Measurements from ENCODE around the gene FBXO9.

The FBXO9 gene

DNA sequence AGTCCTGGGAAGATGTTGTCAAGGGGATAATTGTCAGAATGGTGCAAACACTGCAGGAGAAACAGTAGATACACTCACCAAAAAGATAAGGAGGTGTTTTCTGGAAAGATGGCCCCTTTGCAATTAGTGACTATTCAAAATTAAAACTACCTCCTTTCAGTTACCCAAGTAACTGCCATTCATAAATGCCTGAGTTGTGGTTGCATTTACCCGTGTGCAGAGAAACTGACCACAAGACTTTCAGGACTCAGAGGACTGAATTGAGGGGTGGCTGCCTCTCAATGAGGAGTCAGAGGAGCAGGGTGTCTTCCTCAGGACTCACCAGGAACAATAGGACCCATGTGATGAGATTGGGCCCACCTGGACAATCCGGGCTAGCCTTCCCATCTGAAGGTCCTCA is 44.4 kb downstream of the FBXO9 start:
- Mint-ChIP-seq H3K4me3 (no peak overlapping the region), H3K36me3 (ENCODE audit: insufficient read depth) (no peaks in the 10 kb centered on the region), H3K27ac (ENCODE audit: low read depth) (no peak overlapping the region), H3K9me3 (no peaks in the 10 kb centered on the region), H3K27me3 (peaks cover 20% of the 10 kb centered on the region), H3K4me1 (peaks cover 7% of the 10 kb centered on the region)
- DNase-seq (ENCODE audit: low spot score in 2 of 2) (no peak), ATAC-seq (replicated peaks; ENCODE audit: extremely low read depth, poor library complexity, severe bottlenecking) (no peak)

DNA sequence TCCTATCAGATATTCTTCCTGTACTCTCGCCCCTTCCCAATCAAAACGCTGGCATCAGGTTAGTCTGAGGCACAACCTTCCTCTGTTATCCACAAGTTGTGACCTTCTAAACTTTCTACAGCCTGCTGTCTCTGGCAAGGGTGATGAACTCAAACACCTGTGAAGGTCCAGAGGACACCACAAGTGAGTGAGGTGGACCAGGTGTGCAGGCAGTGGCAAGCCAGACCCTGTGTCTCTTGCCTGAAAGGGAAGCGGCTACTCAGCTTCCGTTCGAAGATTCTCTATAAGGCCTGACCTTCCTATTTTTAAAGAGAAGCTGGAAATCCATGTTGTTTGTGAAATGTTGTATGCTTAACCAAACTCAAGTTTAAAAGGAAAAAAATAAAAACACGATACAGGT is 46.7 kb downstream of the FBXO9 start:
- DNase-seq (ENCODE audit: low spot score in 2 of 2) (no peak), ATAC-seq (replicated peaks; ENCODE audit: extremely low read depth, poor library complexity, severe bottlenecking) (no peak)
- no peak overlapping the region for H3K4me3 Mint-ChIP-seq
- no peak overlapping the region for H3K27ac Mint-ChIP-seq (ENCODE audit: low read depth)
- no peaks in the 10 kb centered on the region for H3K36me3 Mint-ChIP-seq (ENCODE audit: insufficient read depth)
- peaks cover 7% of the 10 kb centered on the region for H3K4me1 Mint-ChIP-seq
- no peaks in the 10 kb centered on the region for H3K9me3 Mint-ChIP-seq
- peaks cover 20% of the 10 kb centered on the region for H3K27me3 Mint-ChIP-seq

DNA sequence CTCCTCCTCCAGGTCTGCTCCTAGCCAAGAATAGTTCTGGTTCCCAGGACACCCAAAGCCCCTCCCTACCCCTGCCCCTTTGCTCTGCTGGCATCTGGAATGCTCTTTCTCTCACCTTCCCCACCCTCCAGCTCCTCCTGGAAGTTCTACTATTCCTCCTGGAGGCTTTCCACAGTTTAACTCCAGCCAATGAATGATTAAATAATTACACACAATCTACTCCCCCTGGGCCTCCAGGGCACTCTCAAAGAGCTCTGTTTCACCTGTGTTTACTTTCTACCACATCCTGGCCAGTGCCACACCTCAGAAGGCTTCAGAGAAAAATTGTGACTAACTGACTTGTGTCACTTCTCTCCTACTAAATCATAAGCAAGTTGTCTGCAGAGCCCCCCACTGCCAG is 47.2 kb downstream of the FBXO9 start:
- Mint-ChIP-seq H3K4me3 (no peak overlapping the region), H3K27ac (ENCODE audit: low read depth) (no peak overlapping the region), H3K36me3 (ENCODE audit: insufficient read depth) (no peaks in the 10 kb centered on the region), H3K4me1 (peaks cover 7% of the 10 kb centered on the region), H3K9me3 (no peaks in the 10 kb centered on the region), H3K27me3 (peaks cover 20% of the 10 kb centered on the region)
- ATAC-seq (replicated peaks; ENCODE audit: extremely low read depth, poor library complexity, severe bottlenecking) (no peak), DNase-seq (ENCODE audit: low spot score in 2 of 2) (no peak)

DNA sequence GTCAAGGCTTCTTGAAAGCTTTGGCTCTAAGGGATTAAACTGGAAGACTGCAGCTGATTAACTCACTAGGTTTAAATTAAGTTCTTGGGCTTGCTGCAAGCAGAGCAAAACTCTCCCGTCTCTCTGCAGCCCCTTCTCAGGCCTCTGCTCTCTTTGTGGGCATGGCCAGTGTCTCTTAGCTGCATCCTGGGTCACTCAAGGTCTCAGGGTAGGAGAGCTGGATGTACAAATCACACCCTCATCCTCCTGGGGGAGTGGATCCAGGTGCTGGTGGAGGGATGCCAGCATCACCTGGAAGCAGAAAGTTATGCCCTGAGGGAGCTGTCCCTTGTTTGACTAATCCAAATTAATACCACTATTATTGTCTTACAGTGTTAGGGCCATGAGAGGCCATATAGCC is 47.7 kb downstream of the FBXO9 start:
- Mint-ChIP-seq H3K27ac (ENCODE audit: low read depth) (no peak overlapping the region), H3K4me3 (no peak overlapping the region), H3K9me3 (no peaks in the 10 kb centered on the region)

DNA sequence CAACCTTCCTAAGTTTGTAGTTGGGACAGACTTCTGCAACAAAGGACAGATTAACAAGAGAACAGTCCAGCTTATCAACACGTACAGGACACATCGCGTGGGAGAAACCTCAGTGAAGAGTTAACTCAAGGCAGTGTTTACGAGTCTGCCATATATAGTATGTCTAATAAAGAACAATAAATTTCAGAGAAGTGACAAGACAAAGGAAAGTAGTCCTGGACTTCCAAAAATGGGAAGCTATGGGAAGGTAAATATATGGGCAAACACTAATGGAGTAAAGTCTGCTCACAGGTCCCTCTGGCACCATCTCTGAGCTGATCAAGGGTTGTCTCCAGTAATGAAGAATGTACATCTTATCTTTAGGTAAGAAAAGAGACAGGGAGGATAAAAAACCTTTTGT is 48.5 kb downstream of the FBXO9 start:
- peaks cover 20% of the 10 kb centered on the region for H3K27me3 Mint-ChIP-seq
- no peaks in the 10 kb centered on the region for H3K36me3 Mint-ChIP-seq (ENCODE audit: insufficient read depth)
- DNase-seq (ENCODE audit: low spot score in 2 of 2) (no peak), ATAC-seq (replicated peaks; ENCODE audit: extremely low read depth, poor library complexity, severe bottlenecking) (no peak)
- no peak overlapping the region for H3K4me3 Mint-ChIP-seq
- no peak overlapping the region for H3K27ac Mint-ChIP-seq (ENCODE audit: low read depth)
- peaks cover 7% of the 10 kb centered on the region for H3K4me1 Mint-ChIP-seq
- H3K9me3 Mint-ChIP-seq = no peaks in the 10 kb centered on the region

More for the DNA sequence above, 47.7 kb downstream of the FBXO9 start:
- Mint-ChIP-seq H3K27me3 (peaks cover 20% of the 10 kb centered on the region), H3K36me3 (ENCODE audit: insufficient read depth) (no peaks in the 10 kb centered on the region), H3K4me1 (peaks cover 7% of the 10 kb centered on the region)
- ATAC-seq (replicated peaks; ENCODE audit: extremely low read depth, poor library complexity, severe bottlenecking) = no peak
- no peak for DNase-seq (ENCODE audit: low spot score in 2 of 2)

DNA sequence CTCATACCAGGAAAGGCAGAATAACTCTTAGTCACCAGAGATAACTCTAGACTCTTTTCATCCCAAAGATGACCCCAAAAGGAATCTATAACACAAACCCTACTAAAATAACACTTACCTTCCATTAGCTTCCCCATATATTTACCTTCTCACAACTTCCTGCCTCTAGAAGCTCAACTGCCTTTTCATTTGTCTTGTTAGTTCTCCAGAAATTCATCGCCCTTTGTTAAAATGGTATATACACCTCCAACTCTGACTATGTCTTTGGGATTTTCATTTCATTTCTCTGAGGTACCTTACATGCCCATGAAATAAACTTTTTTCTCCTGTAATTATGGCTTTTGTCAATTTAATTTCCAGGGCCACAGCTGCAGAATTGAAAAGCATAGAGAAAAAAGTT is 49.9 kb downstream of the FBXO9 start:
- peaks cover 7% of the 10 kb centered on the region for H3K4me1 Mint-ChIP-seq
- H3K4me3 Mint-ChIP-seq = no peak overlapping the region
- DNase-seq (ENCODE audit: low spot score in 2 of 2) (no peak), ATAC-seq (replicated peaks; ENCODE audit: extremely low read depth, poor library complexity, severe bottlenecking) (no peak)
- H3K27me3 Mint-ChIP-seq = peaks cover 29% of the 10 kb centered on the region
- H3K27ac Mint-ChIP-seq (ENCODE audit: low read depth) = no peak overlapping the region
- no peaks in the 10 kb centered on the region for H3K36me3 Mint-ChIP-seq (ENCODE audit: insufficient read depth)
- no peaks in the 10 kb centered on the region for H3K9me3 Mint-ChIP-seq

DNA sequence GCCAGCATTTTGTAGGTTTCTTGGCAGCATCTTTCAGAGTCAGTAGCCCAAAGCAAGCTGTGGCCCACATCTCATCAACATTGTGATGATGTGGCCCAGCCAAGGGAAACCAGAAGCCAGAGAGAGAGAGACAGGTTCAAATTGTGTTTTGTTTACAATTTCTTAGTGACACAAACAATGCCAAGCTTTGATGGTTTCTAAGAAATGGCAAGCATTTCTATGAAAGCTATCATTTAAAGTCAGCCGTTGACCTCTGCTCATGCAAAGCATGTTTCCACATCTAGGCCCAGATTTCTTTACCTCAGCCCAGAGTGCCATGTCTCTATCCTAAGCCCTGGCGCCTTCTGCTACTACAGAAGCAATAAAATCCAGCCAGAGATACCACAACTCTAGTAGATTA is 50.5 kb downstream of the FBXO9 start:
- no peak overlapping the region for H3K27ac Mint-ChIP-seq (ENCODE audit: low read depth)
- peaks cover 7% of the 10 kb centered on the region for H3K4me1 Mint-ChIP-seq
- H3K27me3 Mint-ChIP-seq = peaks cover 29% of the 10 kb centered on the region
- ATAC-seq (replicated peaks; ENCODE audit: extremely low read depth, poor library complexity, severe bottlenecking) (no peak), DNase-seq (ENCODE audit: low spot score in 2 of 2) (no peak)
- H3K36me3 Mint-ChIP-seq (ENCODE audit: insufficient read depth) = no peaks in the 10 kb centered on the region
- H3K9me3 Mint-ChIP-seq = no peaks in the 10 kb centered on the region
- no peak overlapping the region for H3K4me3 Mint-ChIP-seq

DNA sequence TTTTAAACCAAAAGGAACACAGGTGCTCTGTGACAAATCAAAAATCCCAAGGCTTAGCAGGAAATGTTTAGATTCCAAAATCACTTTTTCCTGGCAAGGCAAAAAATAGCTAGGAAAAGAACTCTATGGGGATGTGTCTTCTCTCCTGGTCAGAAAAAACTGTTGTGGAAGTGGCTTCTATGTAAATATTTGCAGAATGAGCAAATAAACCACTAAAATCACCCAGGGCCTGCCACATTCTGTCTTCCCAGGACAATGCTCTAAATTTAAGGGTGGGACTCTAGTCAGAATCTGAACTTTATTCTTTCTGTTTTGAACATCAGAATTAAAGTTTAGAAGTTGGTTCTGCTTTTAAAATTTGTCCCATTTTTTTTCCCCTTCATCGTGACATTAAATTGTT is 54.1 kb downstream of the FBXO9 start:
- H3K4me3 Mint-ChIP-seq = no peak overlapping the region
- H3K4me1 Mint-ChIP-seq = no peaks in the 10 kb centered on the region
- H3K27ac Mint-ChIP-seq (ENCODE audit: low read depth) = no peak overlapping the region
- peaks cover 10% of the 10 kb centered on the region for H3K27me3 Mint-ChIP-seq
- no peaks in the 10 kb centered on the region for H3K9me3 Mint-ChIP-seq
- no peak for DNase-seq (ENCODE audit: low spot score in 2 of 2)
- no peak for ATAC-seq (replicated peaks; ENCODE audit: extremely low read depth, poor library complexity, severe bottlenecking)
- no peaks in the 10 kb centered on the region for H3K36me3 Mint-ChIP-seq (ENCODE audit: insufficient read depth)

DNA sequence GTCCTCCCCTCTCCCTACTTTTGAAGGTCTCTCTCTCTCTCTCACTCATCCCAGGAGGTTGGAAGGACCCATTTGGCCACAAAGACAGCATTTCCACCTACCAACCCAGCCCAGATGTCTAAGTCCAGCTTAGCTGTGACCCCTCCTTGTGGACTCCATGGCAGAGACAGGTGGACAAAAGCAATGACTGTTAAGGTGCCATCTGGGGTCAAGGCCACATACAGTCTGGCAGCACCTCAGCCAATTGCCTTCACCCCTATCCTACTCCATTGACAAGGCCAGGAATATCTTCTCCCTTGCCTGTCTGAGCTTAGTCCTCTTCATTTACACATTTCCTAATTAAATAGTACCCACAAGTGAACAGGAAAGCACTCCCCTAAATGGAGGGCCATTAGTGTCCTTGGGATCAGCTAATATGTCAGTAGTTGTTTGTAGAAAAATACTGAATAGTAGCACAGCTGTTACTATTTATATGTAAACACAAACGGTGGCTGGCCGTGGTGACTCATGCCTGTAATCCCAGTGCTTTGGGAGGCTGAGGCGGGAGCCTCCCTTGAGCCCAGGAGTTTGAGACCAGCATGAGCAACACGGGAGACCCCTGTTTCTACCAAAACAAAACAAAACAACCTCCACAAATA is 54.7 kb downstream of the FBXO9 start:
- no peaks in the 10 kb centered on the region for H3K4me1 Mint-ChIP-seq
- no peaks in the 10 kb centered on the region for H3K9me3 Mint-ChIP-seq
- no peak overlapping the region for H3K27ac Mint-ChIP-seq (ENCODE audit: low read depth)
- H3K36me3 Mint-ChIP-seq (ENCODE audit: insufficient read depth) = no peaks in the 10 kb centered on the region
- ATAC-seq (replicated peaks; ENCODE audit: extremely low read depth, poor library complexity, severe bottlenecking) = no peak
- no peak overlapping the region for H3K4me3 Mint-ChIP-seq
- DNase-seq (ENCODE audit: low spot score in 2 of 2) = no peak
- H3K27me3 Mint-ChIP-seq = peaks cover 16% of the 10 kb centered on the region

DNA sequence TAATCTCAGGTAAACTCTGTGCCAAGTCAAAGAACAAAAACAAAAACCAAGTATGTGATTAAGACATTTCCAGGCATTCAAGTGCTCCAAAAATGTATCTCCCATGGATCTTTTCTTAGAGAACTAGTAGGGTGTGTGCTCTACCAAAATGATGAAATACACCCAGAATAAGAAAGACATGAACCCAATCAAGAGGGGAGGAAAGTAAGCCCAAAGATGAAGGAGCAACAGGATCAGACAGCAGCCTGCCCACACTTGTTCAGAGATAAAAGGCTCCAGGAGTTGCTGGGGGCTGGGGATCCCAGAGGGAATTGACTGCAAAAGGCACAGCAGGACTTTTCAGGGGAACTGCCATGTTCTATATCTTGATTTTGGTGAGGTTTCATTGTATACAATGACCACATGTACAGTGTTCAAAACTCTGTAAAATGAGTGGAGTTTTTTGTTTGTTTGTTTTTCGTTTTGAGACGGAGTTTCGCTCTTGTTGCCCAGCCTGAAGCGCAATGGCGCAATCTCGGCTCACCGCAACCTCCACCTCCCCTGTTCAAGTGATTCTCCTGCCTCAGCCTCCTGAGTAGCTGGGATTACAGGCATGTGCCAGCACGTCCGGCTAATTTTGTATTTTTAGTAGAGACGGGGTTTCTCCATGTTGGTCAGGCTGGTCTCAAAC is 59.1 kb downstream of the FBXO9 start:
- Mint-ChIP-seq H3K9me3 (no peaks in the 10 kb centered on the region), H3K36me3 (ENCODE audit: insufficient read depth) (no peaks in the 10 kb centered on the region), H3K4me3 (no peak overlapping the region), H3K27ac (ENCODE audit: low read depth) (no peak overlapping the region), H3K4me1 (no peaks in the 10 kb centered on the region), H3K27me3 (peaks cover 39% of the 10 kb centered on the region)
- DNase-seq (ENCODE audit: low spot score in 2 of 2) (no peak), ATAC-seq (replicated peaks; ENCODE audit: extremely low read depth, poor library complexity, severe bottlenecking) (no peak)

DNA sequence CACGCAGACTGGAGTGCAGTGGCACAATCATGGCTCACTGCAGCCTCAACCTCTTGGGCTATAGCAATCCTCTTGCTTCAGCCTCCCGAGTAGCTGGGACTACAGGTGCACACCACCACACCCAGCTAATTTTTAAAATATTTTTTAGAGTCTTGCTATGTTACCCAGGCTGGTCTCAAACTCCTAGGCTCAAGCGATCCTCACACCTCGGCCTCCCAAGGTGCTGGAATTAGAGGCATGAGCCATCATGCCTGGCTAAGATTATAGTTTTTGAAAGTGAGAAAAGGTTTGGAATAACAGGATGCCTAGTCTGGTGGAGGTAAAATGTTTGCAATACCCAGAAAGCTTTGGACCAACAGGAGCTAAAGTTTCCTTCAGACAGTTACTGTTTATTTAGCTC is 60.1 kb downstream of the FBXO9 start:
- H3K9me3 Mint-ChIP-seq = no peaks in the 10 kb centered on the region
- ATAC-seq (replicated peaks; ENCODE audit: extremely low read depth, poor library complexity, severe bottlenecking) (no peak), DNase-seq (ENCODE audit: low spot score in 2 of 2) (no peak)
- no peak overlapping the region for H3K27ac Mint-ChIP-seq (ENCODE audit: low read depth)
- H3K4me1 Mint-ChIP-seq = no peaks in the 10 kb centered on the region
- no peaks in the 10 kb centered on the region for H3K36me3 Mint-ChIP-seq (ENCODE audit: insufficient read depth)
- no peak overlapping the region for H3K4me3 Mint-ChIP-seq
- H3K27me3 Mint-ChIP-seq = peaks cover 40% of the 10 kb centered on the region

DNA sequence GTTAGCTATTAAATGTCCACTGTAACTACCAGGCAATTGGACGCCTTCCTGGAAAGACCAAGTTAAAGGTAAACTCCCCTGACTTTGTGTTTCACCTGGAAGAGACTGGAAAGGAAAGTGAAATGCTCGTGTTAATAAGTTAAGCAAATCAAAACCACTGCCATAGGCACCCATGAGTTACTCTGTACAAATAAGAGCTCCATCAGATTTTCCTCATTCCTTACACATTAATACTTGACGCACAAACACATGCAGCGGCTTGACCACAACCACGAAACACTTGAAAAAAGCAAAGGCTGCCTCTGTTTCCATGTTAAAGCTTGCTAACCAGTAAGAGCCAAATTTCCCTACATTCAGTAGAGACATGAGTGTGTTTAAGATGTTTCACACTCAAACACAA is 63.6 kb downstream of the FBXO9 start:
- Mint-ChIP-seq H3K27me3 (peaks cover 57% of the 10 kb centered on the region), H3K9me3 (no peaks in the 10 kb centered on the region), H3K36me3 (ENCODE audit: insufficient read depth) (no peaks in the 10 kb centered on the region), H3K27ac (ENCODE audit: low read depth) (no peak overlapping the region), H3K4me1 (no peaks in the 10 kb centered on the region), H3K4me3 (no peak overlapping the region)
- ATAC-seq (replicated peaks; ENCODE audit: extremely low read depth, poor library complexity, severe bottlenecking) = no peak
- no peak for DNase-seq (ENCODE audit: low spot score in 2 of 2)

DNA sequence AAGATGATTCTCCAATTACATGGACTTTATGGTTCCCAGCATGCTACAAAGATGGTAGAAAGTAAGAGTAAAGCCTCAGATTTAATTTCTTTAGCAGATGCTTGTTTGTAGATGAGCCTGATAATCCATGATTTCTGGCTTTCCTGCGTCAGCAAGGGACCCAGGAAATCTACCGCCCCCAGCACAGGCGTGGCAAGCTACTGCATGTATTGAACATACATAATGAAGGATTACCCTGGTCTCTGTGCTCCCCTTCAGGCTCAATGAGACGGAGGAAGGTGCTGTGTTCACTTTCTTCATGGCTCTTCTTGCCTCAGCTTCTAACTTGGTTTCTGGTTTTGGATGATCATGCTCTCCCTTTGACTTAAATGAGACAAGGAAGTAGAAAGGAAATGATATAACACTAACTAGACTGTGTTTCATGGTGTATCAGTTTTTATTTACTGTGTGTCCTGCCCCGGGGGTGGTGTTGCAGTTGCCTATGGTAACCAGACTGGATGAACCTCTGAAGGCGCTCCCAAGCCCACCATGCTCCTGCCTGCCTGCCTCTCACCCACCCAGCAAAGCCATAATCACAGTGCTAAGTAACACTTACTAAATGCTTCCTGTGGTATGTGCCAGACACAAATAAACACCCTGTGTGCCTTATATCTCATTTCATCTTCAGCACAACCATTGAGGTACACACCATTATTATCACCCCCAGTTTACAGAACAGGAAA is 65.5 kb downstream of the FBXO9 start:
- no peaks in the 10 kb centered on the region for H3K4me1 Mint-ChIP-seq

More for the DNA sequence above, 65.5 kb downstream of the FBXO9 start:
- H3K27ac Mint-ChIP-seq (ENCODE audit: low read depth) = no peak overlapping the region
- H3K4me3 Mint-ChIP-seq = no peak overlapping the region
- H3K36me3 Mint-ChIP-seq (ENCODE audit: insufficient read depth) = peaks cover 2% of the 10 kb centered on the region
- H3K9me3 Mint-ChIP-seq = no peaks in the 10 kb centered on the region
- DNase-seq (ENCODE audit: low spot score in 2 of 2) (no peak), ATAC-seq (replicated peaks; ENCODE audit: extremely low read depth, poor library complexity, severe bottlenecking) (no peak)
- peaks cover 51% of the 10 kb centered on the region for H3K27me3 Mint-ChIP-seq
